Measurements from ENCODE around the gene SDHA.

DNA sequence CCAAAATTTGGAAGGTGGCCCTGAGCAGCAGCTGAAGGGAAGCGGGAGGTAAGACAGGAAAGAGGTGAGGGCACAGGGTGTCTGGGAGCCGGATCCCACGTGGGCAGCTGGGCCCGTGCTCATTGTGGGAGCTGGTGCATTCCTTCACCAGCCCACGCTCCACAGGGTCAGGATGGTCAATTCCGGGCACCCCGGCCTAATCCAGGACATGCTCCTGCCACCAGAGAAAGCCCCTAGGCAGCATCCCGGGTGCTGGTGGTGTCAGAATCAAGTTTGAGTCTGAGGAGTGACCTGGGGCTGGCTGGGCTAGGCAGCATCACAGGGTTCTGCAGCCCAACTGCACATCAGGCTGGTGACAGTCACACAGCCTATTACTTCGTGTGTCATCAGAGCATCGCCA is 46.2 kb downstream of the SDHA start:
- TF ChIP-seq POLR2A (IDR thresholded peaks at IDR 0.05) (no peak), CTCF (IDR thresholded peaks at IDR 0.05) (no peak)
